Cerebellar cortex (tissue), 1 donor: Measurements from ENCODE around the gene PDCD2L.
"Not testable (repeated sequence)": the region's sequence is repeated elsewhere in the genome, so short reads cannot be mapped to it uniquely, and the experiment has no call there.

Source experiments
- DNase-seq: peaks from one replicate; pipeline ENCODE4 v3.0.0-alpha.2; 2015; ENCODE audit warnings: low spot score

Gene PDCD2L

DNA sequence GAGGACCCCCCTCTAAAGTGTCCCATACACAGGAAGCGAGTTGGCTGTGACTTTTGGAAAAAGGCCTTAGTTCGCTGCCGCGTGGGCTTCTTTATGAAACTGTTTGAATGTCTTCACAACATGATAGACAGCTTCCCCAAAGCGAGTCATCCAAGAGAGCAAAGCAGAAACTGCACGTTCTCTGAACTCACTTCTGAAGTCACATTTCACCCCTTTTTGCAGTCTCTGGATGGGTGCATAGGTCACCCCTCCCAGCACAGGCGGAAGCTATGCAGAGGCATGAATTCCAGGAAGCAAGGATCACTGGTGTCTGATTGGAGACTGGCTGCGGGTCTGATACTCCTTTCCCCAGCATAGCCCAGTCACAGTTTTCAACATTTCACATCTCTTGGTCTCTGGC lies 28.6 kb upstream of the PDCD2L start:
- no peak for DNase-seq

DNA sequence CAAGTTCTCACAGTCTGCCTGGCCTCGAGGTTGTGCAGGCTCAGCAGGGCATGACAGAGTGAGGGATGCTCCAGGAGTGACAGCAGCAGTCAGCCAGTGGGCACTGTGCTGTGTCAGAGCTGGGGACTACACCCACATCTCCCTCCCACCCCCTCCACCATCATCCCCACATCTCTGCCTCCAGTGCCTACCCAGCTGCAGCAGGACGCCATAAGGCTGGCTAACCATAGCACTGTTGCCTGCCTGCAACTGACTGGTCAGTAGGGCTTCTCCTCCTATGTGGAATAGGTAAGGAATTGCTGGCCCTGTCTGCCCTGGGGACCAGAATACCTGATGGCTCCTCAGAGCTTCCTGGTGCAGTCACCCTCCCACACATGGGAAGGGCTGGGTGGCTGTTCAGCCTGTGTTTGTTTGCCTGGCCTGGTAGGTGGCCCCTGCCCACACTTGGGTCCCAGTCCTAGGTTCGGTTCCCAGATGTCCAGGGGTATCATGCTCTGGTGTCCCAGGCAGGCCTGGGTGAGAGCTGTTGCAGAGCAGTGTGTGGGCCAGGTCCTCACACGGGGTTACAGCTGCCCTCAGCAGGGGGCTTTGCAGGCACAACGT lies 23.5 kb upstream of the PDCD2L start:
- DNase-seq = no peak

DNA sequence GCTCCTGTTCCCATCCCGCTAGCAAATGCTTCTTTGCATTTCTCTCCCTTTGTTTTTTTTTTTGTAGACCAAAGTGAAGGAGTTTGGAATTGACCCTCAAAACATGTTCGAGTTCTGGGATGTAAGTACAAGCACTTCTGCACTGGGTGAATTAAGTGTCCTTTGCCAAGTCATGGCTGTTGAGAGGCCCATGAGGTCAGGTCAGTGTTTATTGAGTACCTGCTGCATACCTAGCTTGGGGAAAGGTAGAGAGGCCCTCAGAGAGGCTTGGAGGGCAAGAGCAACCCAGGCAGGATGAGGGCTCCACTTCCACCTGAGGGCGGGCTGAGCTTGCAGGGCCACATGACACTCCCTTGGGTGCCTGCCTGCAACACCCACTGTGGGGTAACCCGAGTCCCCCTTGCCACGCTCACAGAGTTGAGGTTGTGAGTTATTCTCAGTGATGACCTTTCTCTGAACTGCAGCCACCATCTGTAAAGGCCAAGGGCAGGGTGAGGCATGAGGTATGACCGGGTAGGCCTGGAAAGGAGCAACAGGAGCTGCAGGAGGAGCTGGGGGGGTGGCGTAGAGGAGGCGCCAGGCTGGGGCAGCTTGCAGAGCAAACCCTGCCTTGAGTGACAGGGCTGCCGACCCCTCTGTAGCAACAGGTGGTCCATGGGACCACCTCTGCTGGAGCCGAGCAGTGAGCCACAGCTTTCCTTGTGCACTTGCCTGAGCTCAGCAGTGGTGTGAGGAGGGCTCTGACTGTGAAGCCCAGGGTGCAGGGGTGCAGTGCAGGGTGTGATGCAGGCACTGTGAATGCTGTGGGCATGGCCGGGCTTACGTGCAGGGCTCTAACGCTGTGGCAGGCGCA lies 22.6 kb upstream of the PDCD2L start:
- no peak for DNase-seq

DNA sequence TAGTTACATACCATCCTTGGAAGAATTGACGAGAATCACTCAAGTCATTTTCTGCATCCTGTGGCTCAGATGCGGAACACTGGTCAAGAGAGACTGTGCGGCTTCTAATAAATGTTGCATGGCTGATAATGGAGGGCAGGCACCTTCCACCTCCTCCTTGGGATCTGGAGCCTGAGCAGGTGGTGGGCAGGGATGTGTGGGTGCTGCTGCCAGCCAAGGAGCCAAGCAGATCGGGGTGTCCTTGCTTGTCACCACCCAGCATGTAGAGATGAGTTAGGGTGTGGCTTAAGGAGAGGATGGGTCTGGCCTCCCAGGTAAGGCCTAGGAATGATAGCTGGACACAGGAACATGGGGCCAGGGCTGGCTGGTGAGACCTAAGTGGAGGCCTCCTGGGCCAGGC lies 21.7 kb upstream of the PDCD2L start:
- no peak for DNase-seq

DNA sequence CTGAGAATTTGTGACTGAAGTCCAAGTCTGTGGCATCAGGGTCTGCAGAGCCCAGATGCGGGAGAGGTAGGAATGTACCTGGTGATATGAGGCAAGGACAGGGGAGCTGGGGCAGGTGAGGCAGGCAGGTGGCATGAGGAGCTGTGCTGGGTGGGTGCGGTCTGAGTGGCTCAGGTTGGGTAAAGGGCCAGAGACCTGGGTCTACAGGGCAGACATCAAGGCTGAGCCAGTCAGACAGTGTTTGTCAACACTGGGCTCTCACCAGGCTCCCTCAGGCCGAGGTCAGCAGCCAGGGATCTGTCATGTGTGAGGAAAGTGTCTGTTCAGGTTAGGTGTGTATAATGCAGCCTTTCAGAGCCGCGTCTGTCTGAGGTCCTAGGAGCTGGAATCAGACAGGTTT lies 20.6 kb upstream of the PDCD2L start:
- no peak for DNase-seq

DNA sequence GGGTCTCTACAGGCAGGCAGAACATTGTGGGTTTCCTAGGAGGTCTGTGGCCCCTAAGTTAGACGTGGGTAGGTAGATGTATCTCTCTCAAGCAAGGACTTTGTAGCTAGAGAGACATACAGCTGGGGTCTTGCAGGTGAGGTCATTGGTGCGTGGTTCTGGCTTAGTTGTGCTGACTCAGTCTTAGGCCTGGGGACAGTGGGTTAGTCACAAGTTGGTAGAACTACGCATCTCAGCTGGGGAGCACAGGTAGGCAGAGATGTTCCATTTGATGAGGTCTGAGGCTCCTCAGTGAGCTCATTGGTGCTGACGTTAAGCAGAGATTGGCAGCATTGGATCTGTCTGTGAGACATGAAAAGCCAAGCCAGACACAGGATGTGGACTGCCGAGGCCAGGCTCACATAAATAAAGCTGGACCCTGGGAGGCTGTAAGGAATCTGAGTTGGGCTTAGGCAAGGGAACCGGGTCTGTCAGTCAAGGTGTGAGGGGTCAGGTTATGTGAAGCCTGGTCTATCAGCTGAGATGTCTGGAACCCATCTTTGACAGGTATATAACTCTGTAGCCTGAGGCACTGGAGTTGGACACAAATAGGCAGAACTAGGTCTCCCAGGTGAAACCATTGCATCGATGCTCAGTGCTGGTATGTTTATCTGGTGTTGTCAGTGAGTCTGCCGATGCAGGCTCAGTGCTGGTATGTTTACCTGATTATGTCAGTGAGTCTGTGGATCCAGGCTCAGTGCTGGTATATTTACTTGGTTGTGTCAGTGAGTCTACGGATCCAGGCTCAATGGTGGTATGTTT lies 17.4 kb upstream of the PDCD2L start:
- no peak for DNase-seq

DNA sequence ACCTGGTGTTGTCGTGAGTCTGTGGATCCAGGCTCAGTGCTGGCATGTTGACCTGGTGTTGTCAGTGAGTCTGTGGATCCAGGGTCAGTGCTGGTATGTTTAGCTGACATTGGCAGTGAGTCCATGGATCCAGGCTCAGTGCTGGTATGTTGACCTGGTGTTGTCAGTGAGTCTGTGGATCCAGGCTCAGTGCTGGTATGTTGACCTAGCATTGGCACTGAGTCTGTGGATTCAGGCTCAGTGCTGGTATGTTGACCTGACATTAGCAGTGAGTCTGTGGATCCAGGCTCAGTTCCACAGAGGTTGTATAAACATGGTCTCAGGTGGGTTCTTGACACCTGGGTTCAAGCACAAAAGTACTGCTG lies 16.8 kb upstream of the PDCD2L start:
- no peak for DNase-seq

DNA sequence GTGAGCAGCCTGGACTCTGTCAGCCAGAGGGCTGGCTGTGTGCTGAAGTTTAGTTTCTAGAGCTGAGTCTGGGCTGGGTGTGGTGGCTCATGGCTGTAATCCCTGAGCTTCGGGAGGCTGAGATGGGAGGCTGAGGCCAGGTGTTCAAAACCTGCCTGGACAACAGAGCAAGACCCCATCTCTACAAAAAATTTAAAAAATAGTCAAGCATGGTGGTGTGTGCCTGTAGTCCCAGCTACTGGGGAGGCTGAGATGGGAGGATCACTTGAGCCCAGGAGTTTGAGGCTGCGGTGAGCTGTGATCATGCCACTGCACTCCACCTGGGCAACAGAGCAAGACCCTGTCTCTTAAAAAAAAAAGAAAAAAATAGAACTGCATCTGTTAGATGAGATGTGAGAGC lies 15.5 kb upstream of the PDCD2L start:
- not testable (repeated sequence) for DNase-seq

DNA sequence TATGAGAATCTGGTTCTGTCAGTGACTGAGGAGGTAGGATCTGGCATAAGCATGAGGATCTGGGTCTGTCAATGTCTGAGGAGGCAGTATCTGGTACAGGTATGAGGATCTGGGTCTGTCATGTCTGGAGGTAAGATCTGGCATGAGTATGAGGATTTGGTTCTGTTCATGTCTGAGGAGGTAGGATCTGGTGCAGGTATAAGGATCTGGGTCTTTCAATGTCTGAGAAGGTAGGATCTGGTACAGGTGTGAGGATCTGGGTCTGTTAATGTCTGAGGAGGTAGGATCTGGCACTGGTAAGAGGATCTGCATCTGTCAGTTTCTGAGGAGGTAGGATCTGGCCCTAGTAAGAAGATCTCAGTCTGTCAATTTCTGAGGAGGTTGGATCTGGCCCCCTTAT lies 12.4 kb upstream of the PDCD2L start:
- DNase-seq = no peak

DNA sequence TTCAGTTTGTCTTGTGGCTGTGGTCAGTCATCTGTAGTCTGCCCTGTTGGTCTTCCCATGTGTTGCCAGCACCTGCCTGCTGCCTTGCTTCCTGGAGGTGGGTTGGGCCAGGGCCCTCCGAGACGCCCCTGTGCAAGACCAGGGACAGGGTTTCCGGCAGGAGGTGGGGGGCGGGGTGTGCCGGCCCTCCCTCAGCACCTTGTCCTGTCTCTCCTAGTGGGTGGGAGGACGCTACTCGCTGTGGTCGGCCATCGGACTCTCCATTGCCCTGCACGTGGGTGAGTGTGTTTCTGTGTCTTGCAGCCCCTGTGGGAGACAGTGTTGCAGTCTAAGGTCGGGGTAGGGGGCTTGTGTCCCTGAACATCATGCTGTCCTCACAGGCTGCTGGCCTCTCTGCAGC lies 11.2 kb upstream of the PDCD2L start:
- no peak for DNase-seq

DNA sequence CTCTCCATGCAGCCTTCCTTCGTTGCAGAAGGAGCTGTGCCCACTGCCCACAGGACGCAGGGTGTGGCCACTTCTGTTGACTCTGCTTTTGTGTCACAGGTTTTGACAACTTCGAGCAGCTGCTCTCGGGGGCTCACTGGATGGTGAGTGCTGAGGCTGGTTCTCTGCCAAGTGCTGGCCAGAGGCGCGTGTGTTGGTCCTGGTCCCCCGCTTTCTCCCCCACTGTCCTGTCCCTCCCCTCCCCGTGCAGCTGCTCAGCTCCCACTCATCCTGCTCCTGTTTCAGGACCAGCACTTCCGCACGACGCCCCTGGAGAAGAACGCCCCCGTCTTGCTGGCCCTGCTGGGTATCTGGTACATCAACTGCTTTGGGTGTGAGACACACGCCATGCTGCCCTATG lies 10.6 kb upstream of the PDCD2L start:
- DNase-seq = no peak

DNA sequence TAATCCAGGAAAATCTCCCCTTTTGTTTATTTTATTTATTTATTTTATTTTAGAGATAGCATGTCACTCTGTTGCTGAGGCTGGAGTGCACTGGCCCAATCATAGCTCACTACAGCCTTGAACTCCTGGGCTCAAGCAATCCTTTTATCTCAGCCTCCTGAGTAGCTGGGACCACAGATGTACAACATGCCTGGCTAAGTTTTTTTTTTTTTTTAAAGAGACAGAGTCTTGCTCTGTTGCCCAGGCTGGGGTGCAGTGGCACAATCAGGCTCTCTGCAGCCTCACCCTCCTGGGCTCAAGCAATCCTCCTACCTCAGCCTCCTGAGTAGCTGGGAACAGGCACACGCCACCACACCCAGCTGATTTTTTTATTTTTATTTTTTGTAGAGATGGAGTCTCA lies 6.3 kb upstream of the PDCD2L start:
- DNase-seq = no peak

DNA sequence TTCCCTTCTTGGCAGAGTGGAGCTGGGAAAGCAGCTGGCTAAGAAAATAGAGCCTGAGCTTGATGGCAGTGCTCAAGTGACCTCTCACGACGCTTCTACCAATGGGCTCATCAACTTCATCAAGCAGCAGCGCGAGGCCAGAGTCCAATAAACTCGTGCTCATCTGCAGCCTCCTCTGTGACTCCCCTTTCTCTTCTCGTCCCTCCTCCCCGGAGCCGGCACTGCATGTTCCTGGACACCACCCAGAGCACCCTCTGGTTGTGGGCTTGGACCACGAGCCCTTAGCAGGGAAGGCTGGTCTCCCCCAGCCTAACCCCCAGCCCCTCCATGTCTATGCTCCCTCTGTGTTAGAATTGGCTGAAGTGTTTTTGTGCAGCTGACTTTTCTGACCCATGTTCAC lies 4.3 kb upstream of the PDCD2L start:
- DNase-seq = no peak

DNA sequence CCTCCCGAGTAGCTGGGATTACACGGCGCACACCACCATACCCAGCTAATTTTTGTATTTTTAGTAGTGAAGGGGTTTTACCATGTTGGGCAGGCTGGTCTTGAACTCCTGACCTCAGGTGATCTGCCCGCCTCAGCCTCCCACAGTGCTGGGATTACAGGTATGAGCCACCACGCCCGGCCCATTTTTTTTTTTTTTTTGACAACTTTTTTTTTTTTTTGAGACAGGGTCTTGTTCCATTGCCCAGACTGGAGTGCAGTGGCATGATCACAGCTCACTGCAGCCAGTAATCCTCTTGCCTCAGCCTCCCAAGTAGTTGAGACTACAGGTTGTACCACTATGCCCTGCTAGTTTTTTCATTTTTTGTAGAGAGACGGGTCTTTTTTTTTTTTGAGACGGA lies 3.4 kb upstream of the PDCD2L start:
- DNase-seq = not testable (repeated sequence)

DNA sequence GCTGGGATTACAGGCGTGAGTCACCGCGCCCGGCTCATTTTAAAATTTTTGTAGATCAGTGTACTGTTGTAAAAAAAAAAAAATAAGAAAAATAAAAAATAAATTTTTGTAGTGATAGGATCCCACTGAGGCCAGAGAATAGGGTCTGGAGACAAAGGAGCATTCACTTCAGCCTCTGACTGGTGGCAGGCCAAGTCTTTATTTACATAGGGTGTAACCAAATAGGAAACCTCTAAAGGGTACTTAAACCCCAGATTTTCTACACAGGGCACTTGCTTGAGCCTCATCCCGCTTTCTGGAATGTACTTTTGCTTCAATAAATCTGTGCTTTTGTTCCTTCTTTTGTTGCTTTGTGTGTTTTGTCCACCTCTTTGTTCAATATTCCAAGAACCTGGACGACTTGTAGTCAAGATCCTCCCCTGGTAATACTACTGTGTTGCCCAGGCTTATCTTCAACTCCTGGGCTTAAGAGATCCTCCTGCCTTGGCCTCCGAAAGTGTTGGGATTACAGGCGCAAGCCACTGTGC lies 2.1 kb upstream of the PDCD2L start:
- DNase-seq = no peak

DNA sequence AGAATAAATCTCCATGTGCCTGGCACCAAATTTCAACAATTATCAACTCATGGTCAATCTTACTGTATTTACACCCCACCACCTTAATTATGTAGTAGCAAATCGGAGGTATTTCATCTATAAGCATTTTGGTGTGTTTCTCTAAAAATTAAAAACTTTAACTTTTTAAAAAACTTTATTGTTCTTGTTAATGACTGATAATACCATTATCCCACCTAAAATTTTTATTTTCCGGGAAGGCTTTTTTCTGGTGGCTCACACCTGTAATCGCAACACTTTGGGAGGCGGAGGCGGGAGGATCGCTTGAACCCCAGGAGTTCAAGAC lies 453 bp upstream of the PDCD2L start:
- no peak for DNase-seq

DNA sequence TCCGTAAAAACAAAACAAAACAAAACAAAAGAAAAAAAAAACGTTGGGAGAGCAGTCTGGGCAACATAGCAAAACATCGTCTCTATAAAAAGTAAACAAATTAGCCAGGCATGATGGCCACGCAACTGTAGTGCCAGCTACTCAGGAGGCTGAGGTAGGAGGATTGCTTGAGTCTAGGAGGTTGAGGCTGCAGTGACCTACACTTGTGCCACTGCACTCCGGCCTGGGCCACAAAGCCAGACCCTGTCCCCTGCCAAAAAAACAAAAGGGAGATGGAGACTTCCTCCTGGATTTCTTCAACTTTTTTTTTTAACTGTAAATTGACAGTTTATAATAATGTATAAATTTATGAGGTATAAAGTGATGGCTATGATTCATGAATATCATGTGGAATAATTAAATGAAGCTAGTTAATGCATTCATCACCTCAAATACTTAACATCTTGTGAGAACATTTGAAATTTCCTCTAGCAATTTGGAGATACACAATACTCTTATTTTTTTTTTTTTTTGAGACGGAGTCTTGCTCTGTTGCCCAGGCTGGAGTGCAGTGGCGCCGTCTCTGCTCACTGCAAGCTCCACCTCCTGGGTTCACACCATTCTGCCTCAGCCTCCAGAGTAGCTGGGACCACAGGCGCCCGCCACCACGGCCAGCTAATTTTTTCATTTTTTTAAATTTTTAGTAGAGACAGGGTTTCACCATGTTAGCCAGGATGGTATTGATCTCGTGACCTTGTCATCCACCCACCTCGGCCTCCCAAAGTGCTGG lies 1.9 kb downstream of the PDCD2L start:
- DNase-seq = no peak

DNA sequence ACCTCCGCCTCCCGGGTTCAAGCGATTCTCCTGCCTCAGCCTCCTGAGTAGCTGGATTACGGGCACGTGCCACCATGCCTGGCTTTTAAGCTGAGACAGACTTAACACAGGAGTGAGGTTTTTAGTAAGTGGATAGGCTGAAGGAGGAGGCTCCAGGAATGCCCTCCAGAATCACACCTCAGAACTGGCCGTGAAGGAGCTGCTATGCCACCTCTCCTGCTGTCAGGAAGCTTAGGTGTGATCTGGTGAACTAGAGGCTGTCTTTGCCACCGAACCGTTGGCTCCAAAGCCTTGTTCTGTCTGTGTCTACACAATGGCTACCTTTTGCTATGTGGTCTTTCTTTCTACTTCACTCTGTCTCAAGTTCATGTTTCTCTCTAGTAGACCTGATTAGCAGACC lies 4.2 kb downstream of the PDCD2L start:
- DNase-seq = no peak

DNA sequence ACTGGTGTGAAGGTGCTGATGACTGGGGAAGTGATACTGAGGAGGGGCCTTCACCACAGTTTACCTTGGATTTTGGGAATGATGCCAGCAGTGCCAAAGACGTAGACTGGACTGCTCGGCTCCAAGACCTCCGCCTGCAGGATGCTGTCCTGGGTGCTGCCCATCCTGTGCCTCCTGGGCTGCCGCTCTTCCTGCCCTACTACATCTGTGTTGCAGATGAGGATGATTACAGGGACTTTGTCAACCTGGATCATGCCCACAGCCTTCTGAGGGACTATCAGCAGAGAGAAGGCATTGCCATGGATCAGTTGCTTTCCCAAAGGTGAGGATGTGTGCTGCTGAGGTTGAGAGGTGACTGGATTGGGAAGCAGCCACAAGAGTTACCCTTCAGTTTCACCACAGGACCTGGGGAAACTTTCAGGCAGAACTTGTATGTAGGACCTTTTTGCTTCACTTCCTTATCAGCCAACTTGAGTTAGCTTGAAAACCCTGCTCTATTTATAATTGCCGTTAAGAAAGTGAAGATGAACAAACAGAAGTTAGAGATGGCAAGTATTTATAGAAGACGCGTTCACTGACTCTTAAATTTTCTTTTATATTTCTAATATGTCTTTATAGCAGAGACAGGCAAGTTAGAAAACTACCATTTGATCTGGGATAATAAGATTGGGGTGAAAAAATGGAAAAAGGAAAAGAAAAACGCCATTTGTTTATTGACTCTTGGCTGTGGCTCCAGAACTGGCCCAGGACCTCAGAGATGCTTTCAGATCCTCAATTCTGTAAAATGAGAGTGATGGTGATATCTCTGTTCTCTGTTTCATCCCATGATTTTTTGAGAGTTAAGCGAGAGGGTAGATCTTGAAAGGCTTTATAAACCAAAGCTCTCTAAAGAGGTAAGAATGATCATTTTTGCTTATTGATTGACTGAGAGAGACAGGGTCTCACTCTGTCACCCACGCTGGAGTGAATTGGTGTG lies 5.3 kb downstream of the PDCD2L start:
- no peak for DNase-seq

DNA sequence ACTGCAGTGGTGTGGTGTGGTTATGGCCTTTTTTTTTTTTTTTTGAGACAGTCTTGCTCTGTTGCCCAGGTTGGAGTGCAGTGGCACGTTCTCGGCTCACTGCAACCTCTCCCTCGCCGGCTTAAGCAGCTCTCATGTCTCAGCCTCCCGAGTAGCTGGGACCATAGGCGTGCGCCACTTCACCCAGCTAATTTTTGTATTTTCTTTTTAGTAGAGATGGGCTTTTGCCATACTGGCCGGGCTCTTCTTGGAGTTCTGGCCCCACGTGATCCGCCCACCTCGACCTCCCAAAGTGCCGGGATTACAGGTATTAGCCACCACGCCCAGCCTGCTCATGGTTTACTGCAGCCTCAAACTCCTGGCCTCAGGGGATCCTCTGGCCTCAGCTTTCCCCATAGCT lies 7.0 kb downstream of the PDCD2L start:
- no peak for DNase-seq

DNA sequence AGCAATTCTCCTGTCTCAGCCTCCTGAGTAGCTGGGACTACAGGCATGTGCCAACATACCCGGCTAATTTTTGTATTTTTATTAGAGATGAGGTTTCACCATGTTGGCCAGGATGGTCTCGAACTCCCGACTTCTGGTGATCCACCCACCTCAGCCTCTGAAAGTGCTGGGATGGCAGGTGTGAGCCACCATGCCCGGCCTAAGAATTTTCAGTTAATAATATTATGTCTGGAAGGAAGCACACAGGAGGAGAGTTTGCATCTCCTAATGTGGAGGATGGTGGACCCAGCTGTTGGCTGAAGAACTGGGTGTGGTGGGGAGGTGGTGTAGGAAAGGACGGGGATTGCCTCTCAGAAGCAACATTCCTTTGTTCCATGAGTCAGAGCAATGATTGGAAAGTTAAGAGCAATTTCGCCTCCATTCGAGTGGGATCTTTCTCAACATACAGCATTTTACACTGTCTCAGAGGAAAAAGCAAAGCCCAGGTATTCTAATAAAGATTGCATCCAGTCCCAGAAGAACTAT lies 11.9 kb downstream of the PDCD2L start:
- DNase-seq = no peak
